GM20431 (cell line): ENCODE data around the gene HCRT.

Source experiments
- in situ Hi-C: fragments of 300-500 bp; cut with MseI, MboI; formaldehyde crosslinking; loops from one replicate; pipeline ENCODE4 v1.15.0; 2020; ENCODE audit warnings: low sequenced_read_pairs; ENCODE audit not compliant: unreplicated experiment

Gene HCRT

GRCh38 chr17:42184713-42185620, at the start of gene HCRT:
Gene HCRT (minus strand): TSS chr17:42185452. CDS start chr17:42185365, 87 bp downstream.
- in situ Hi-C loops: no loop called here

- in situ Hi-C loops: no loop called here
These were observed 48.7 kb upstream of the HCRT start for GRCh38 chr17:42233994-42234393.

- in situ Hi-C loops: no loop called here
These were observed 47.9 kb upstream of the HCRT start for GRCh38 chr17:42233156-42233555.

- in situ Hi-C loops: no loop called here
These were observed 45.0 kb upstream of the HCRT start for GRCh38 chr17:42230225-42230624.

GRCh38 chr17:42227849-42228700, 42.8 kb upstream of the HCRT start:
- in situ Hi-C loops: no loop called here

- in situ Hi-C loops: no loop called here
These were observed 40.4 kb upstream of the HCRT start for GRCh38 chr17:42225646-42226045.

- in situ Hi-C loops: loop anchor here (25.0 kb wide), 1 partner anchor 188 kb away; the partner anchor contains the start of gene CAVIN1
These were observed 39.4 kb upstream of the HCRT start for GRCh38 chr17:42224651-42225050.

- in situ Hi-C loops: loop anchor here (25.0 kb wide), 1 partner anchor 190 kb away; the partner anchor contains the start of gene CAVIN1
These were observed 36.9 kb upstream of the HCRT start for GRCh38 chr17:42221886-42222745.

- in situ Hi-C loops: loop anchor here (25.0 kb wide), 1 partner anchor 193 kb away; the partner anchor contains the start of gene CAVIN1
These were observed 34.0 kb upstream of the HCRT start for GRCh38 chr17:42219280-42219679.

- in situ Hi-C loops: loop anchor here (25.0 kb wide), 1 partner anchor 198 kb away; the partner anchor contains the start of gene CAVIN1
These were observed 28.9 kb upstream of the HCRT start for GRCh38 chr17:42214156-42214555.

- in situ Hi-C loops: loop anchor here (25.0 kb wide), 1 partner anchor 200 kb away; the partner anchor contains the start of gene CAVIN1
These were observed 27.1 kb upstream of the HCRT start for GRCh38 chr17:42212382-42212781.

- in situ Hi-C loops: loop anchor here (25.0 kb wide), 1 partner anchor 200 kb away; the partner anchor contains the start of gene CAVIN1
These were observed 26.7 kb upstream of the HCRT start for GRCh38 chr17:42211921-42212341.

GRCh38 chr17:42210046-42210445, 24.8 kb upstream of the HCRT start:
- in situ Hi-C loops: loop anchor here (25.0 kb wide), 1 partner anchor 202 kb away; the partner anchor contains the start of gene CAVIN1

- in situ Hi-C loops: loop anchor here (25.0 kb wide), 1 partner anchor 206 kb away; the partner anchor contains the start of gene CAVIN1
These were observed 20.9 kb upstream of the HCRT start for GRCh38 chr17:42206153-42206612.

- in situ Hi-C loops: loop anchor here (25.0 kb wide), 1 partner anchor 209 kb away; the partner anchor contains the start of gene CAVIN1
These were observed 18.1 kb upstream of the HCRT start for GRCh38 chr17:42203354-42203753.

GRCh38 chr17:42202696-42203095, 17.4 kb upstream of the HCRT start:
- in situ Hi-C loops: loop anchor here (25.0 kb wide), 1 partner anchor 210 kb away; the partner anchor contains the start of gene CAVIN1

GRCh38 chr17:42202159-42202558, 16.9 kb upstream of the HCRT start:
- in situ Hi-C loops: loop anchor here (25.0 kb wide), 1 partner anchor 210 kb away; the partner anchor contains the start of gene CAVIN1

- in situ Hi-C loops: loop anchor here (25.0 kb wide), 1 partner anchor 211 kb away; the partner anchor contains the start of gene CAVIN1
These were observed 16.2 kb upstream of the HCRT start for GRCh38 chr17:42201458-42201772.
